Measurements from ENCODE around the gene TP63.

TP63 gene

DNA sequence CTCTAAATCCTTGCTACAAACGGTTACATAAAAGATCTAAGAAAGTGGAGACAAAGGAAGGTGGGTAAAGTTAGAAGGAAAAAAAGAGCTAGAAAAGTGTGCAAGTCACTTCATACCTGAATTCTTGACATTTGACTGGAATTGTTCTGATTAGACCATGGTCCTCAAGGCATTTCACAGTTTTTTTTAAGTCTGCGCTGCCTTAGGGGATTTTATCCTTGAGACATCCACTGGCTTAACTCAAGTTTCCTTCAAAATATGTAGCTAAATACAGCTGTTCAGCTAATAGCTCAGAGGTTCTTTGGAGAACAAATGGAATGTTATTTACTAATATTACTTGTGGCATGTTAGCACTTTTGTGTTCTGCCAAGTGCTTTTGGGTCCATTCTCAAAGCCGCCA lies 236.9 kb downstream of the TP63 start:
- Histone ChIP-seq H3K27me3 (replicated peaks in 2 of 5; ENCODE audit: control insufficient read depth in 4 of 5, insufficient read depth in 5 of 5, low read length in 4 of 5) (peaks cover 0 to 3% (median 0%) of the 10 kb centered on the region in 5 experiments), H3K36me3 (ENCODE audit: control insufficient read depth in 4 of 4, insufficient read depth in 4 of 4, low read length in 3 of 4) (no peaks in the 10 kb centered on the region), H3K4me1 (ENCODE audit: control extremely low read depth in 1 of 4, control insufficient read depth in 4 of 4, insufficient read depth in 4 of 4, low read length in 3 of 4) (no peaks in the 10 kb centered on the region), H3K9me3 (ENCODE audit: control extremely low read depth in 1 of 5, control insufficient read depth in 4 of 5, insufficient read depth in 2 of 5, low read depth in 1 of 5, low read length in 4 of 5) (no peaks in the 10 kb centered on the region), H3K4me3 (ENCODE audit: control insufficient read depth in 1 of 7, extremely low read depth in 1 of 7, insufficient read depth in 4 of 7, low read depth in 2 of 7, low read length in 6 of 7) (no peak overlapping the region), H3K27ac (ENCODE audit: insufficient read depth in 1 of 2, low read depth in 1 of 2, low read length in 2 of 2, poor library complexity in 1 of 2, severe bottlenecking in 2 of 2) (no peak overlapping the region)
- POLR2A ChIA-PET = interaction anchor here (0.6 kb wide), 1 partner anchor 62 kb away, joined by 7 read pairs; no protein-coding TSS in a partner anchor
- CTCF ChIA-PET = no interaction called here
- no peak for DNase-seq
- 92% methylated on average over 2 of the region's 3 CpGs for WGBS (ENCODE audit: insufficient coverage)

DNA sequence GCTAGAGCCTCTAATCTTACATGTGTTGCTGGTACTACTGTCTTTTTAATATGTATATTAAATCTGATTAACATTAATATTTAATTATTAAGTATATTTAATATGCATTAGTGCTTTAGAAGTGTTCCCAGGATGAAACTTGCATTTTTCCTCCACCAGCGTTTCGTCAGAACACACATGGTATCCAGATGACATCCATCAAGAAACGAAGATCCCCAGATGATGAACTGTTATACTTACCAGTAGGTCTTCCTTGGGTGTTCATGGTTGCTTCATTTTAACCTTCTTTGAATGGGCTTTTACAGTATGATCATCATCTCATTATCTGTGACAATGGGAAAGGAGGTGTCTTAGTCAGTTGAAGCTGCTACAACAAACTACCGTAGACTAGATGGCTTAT lies 238.0 kb downstream of the TP63 start:
- Histone ChIP-seq H3K4me1 (ENCODE audit: control extremely low read depth in 1 of 4, control insufficient read depth in 4 of 4, insufficient read depth in 4 of 4, low read length in 3 of 4) (no peaks in the 10 kb centered on the region), H3K9me3 (ENCODE audit: control extremely low read depth in 1 of 5, control insufficient read depth in 4 of 5, insufficient read depth in 2 of 5, low read depth in 1 of 5, low read length in 4 of 5) (no peaks in the 10 kb centered on the region), H3K4me3 (ENCODE audit: control insufficient read depth in 1 of 7, extremely low read depth in 1 of 7, insufficient read depth in 4 of 7, low read depth in 2 of 7, low read length in 6 of 7) (no peak overlapping the region), H3K27me3 (replicated peaks in 2 of 5; ENCODE audit: control insufficient read depth in 4 of 5, insufficient read depth in 5 of 5, low read length in 4 of 5) (peaks cover 0 to 3% (median 0%) of the 10 kb centered on the region in 5 experiments), H3K36me3 (ENCODE audit: control insufficient read depth in 4 of 4, insufficient read depth in 4 of 4, low read length in 3 of 4) (no peaks in the 10 kb centered on the region), H3K27ac (ENCODE audit: insufficient read depth in 1 of 2, low read depth in 1 of 2, low read length in 2 of 2, poor library complexity in 1 of 2, severe bottlenecking in 2 of 2) (no peak overlapping the region)
- 100% methylated on average over 1 of the region's 4 CpGs for WGBS (ENCODE audit: insufficient coverage)
- POLR2A ChIA-PET = no interaction called here
- CTCF ChIA-PET = no interaction called here
- no peak for DNase-seq

DNA sequence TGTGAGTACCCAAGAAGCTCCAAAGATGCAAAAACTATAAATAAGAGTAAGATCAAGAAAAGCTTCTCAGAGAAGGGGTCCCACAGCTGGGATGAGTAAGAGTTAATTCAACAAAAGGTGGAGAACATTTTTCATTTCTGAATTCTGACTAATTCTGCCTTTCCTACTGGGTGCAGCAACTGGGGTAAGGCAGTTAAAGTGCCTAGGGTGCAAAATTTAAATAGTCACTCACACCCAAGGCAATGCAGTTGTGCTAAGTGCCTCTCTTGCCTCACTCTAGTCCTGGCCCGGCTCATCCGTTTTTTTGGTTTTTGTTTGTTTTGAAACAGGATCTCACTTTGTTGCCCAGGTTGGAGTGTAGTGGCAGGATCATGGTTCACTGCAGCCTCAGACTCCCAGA lies 240.2 kb downstream of the TP63 start:
- CTCF ChIA-PET = no interaction called here
- Histone ChIP-seq H3K36me3 (ENCODE audit: control insufficient read depth in 4 of 4, insufficient read depth in 4 of 4, low read length in 3 of 4) (no peaks in the 10 kb centered on the region), H3K4me1 (ENCODE audit: control extremely low read depth in 1 of 4, control insufficient read depth in 4 of 4, insufficient read depth in 4 of 4, low read length in 3 of 4) (no peaks in the 10 kb centered on the region), H3K27me3 (replicated peaks in 2 of 5; ENCODE audit: control insufficient read depth in 4 of 5, insufficient read depth in 5 of 5, low read length in 4 of 5) (peaks cover 0 to 3% (median 0%) of the 10 kb centered on the region in 5 experiments), H3K4me3 (ENCODE audit: control insufficient read depth in 1 of 7, extremely low read depth in 1 of 7, insufficient read depth in 4 of 7, low read depth in 2 of 7, low read length in 6 of 7) (no peak overlapping the region), H3K27ac (ENCODE audit: insufficient read depth in 1 of 2, low read depth in 1 of 2, low read length in 2 of 2, poor library complexity in 1 of 2, severe bottlenecking in 2 of 2) (no peak overlapping the region), H3K9me3 (ENCODE audit: control extremely low read depth in 1 of 5, control insufficient read depth in 4 of 5, insufficient read depth in 2 of 5, low read depth in 1 of 5, low read length in 4 of 5) (no peaks in the 10 kb centered on the region)
- no CpG with 5 or more reads among the region's 2 CpGs for WGBS (ENCODE audit: insufficient coverage)
- no peak for DNase-seq
- POLR2A ChIA-PET = no interaction called here

DNA sequence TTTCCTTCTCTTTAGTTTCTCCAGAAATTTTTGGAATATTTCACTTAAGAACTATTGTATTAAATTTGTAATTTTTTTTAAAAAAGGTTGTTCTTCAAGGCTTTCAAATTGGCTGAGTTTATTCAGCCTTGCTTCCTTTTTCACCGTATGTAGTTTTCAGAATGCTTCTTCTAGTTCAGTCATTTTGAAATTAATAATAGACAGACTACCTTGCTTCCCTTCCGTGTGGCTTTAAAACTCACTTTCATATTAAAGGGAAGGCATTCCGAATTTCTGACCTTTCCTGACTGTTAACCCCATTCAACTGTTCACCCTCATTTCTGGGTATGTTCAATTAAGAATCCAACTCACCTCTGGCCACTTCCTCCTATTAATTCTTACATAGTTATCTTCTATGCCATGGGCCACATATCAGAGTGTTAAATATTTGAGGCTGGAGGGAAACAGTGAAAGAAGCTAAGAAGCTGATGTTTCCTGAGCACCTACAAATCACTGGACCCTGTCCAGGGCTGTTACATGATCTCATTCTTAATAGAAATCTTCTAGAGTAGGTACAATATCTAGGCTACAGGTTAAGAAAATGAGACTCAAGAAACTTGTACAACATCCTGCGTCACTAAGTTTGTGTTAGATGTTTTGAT lies 252.0 kb downstream of the TP63 start:
- no peak for DNase-seq
- CTCF ChIA-PET = no interaction called here
- POLR2A ChIA-PET = no interaction called here
- 81% methylated on average over 3 of the region's 4 CpGs for WGBS (ENCODE audit: insufficient coverage)
- Histone ChIP-seq H3K36me3 (ENCODE audit: control insufficient read depth in 4 of 4, insufficient read depth in 4 of 4, low read length in 3 of 4) (no peaks in the 10 kb centered on the region), H3K4me3 (ENCODE audit: control insufficient read depth in 1 of 7, extremely low read depth in 1 of 7, insufficient read depth in 4 of 7, low read depth in 2 of 7, low read length in 6 of 7) (no peak overlapping the region), H3K27ac (ENCODE audit: insufficient read depth in 1 of 2, low read depth in 1 of 2, low read length in 2 of 2, poor library complexity in 1 of 2, severe bottlenecking in 2 of 2) (no peak overlapping the region), H3K4me1 (ENCODE audit: control extremely low read depth in 1 of 4, control insufficient read depth in 4 of 4, insufficient read depth in 4 of 4, low read length in 3 of 4) (no peaks in the 10 kb centered on the region), H3K9me3 (ENCODE audit: control extremely low read depth in 1 of 5, control insufficient read depth in 4 of 5, insufficient read depth in 2 of 5, low read depth in 1 of 5, low read length in 4 of 5) (no peaks in the 10 kb centered on the region), H3K27me3 (replicated peaks in 2 of 5; ENCODE audit: control insufficient read depth in 4 of 5, insufficient read depth in 5 of 5, low read length in 4 of 5) (no peaks in the 10 kb centered on the region)

DNA sequence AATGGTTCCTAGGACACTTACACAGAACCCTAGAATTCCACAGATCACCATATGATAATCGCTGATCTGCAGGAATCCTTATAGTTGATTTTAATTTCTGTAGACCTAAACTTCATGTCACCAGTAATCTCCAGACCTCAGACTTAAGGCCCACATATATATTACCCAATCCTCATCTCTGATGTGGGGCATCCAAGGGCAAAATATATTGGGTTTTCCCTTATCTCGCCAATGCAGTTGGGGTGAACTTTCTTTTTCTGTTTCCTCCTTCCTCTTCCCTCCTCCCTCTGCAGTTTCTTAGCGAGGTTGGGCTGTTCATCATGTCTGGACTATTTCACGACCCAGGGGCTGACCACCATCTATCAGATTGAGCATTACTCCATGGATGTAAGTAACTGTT lies 259.3 kb downstream of the TP63 start:
- Histone ChIP-seq H3K27ac (ENCODE audit: insufficient read depth in 1 of 2, low read depth in 1 of 2, low read length in 2 of 2, poor library complexity in 1 of 2, severe bottlenecking in 2 of 2) (no peak overlapping the region), H3K36me3 (ENCODE audit: control insufficient read depth in 4 of 4, insufficient read depth in 4 of 4, low read length in 3 of 4) (no peaks in the 10 kb centered on the region), H3K4me1 (ENCODE audit: control extremely low read depth in 1 of 4, control insufficient read depth in 4 of 4, insufficient read depth in 4 of 4, low read length in 3 of 4) (peaks cover 0 to 11% (median 4%) of the 10 kb centered on the region in 4 experiments), H3K9me3 (ENCODE audit: control extremely low read depth in 1 of 5, control insufficient read depth in 4 of 5, insufficient read depth in 2 of 5, low read depth in 1 of 5, low read length in 4 of 5) (no peaks in the 10 kb centered on the region), H3K27me3 (replicated peaks in 2 of 5; ENCODE audit: control insufficient read depth in 4 of 5, insufficient read depth in 5 of 5, low read length in 4 of 5) (no peaks in the 10 kb centered on the region), H3K4me3 (ENCODE audit: control insufficient read depth in 1 of 7, extremely low read depth in 1 of 7, insufficient read depth in 4 of 7, low read depth in 2 of 7, low read length in 6 of 7) (no peak overlapping the region)
- CTCF ChIA-PET = no interaction called here
- peak; percentile 43 to 79 (median 68) for DNase-seq
- 13% methylated on average over 3 of the region's 4 CpGs for WGBS (ENCODE audit: insufficient coverage)
- POLR2A ChIA-PET = interaction anchor here (0.6 kb wide), 1 partner anchor 53 kb away, joined by 4 read pairs; no protein-coding TSS in a partner anchor

DNA sequence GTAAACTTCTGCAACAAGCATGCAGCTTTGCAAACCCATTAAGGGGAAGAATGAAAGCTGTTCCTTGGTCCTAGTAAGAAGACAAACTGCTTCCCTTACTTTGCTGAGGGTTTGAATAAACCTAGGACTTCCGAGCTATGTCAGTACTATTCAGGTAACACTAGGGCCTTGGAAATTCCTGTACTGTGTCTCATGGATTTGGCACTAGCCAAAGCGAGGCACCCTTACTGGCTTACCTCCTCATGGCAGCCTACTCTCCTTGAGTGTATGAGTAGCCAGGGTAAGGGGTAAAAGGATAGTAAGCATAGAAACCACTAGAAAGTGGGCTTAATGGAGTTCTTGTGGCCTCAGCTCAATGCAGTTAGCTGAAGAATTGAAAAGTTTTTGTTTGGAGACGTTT lies 265.3 kb downstream of the TP63 start:
- Histone ChIP-seq H3K36me3 (ENCODE audit: control insufficient read depth in 4 of 4, insufficient read depth in 4 of 4, low read length in 3 of 4) (no peaks in the 10 kb centered on the region), H3K27me3 (replicated peaks in 2 of 5; ENCODE audit: control insufficient read depth in 4 of 5, insufficient read depth in 5 of 5, low read length in 4 of 5) (no peaks in the 10 kb centered on the region), H3K4me3 (ENCODE audit: control insufficient read depth in 1 of 7, extremely low read depth in 1 of 7, insufficient read depth in 4 of 7, low read depth in 2 of 7, low read length in 6 of 7) (no peak overlapping the region), H3K4me1 (ENCODE audit: control extremely low read depth in 1 of 4, control insufficient read depth in 4 of 4, insufficient read depth in 4 of 4, low read length in 3 of 4) (no peaks in the 10 kb centered on the region), H3K27ac (ENCODE audit: insufficient read depth in 1 of 2, low read depth in 1 of 2, low read length in 2 of 2, poor library complexity in 1 of 2, severe bottlenecking in 2 of 2) (no peak overlapping the region), H3K9me3 (ENCODE audit: control extremely low read depth in 1 of 5, control insufficient read depth in 4 of 5, insufficient read depth in 2 of 5, low read depth in 1 of 5, low read length in 4 of 5) (no peaks in the 10 kb centered on the region)
- ChIA-PET CTCF (interaction anchor here (0.6 kb wide), 1 partner anchor 384 kb away, joined by 4 read pairs; no protein-coding TSS in a partner anchor), POLR2A (no interaction called here)
- WGBS (ENCODE audit: insufficient coverage) = 92% methylated on average over 1 of the region's 3 CpGs
- no peak for DNase-seq

DNA sequence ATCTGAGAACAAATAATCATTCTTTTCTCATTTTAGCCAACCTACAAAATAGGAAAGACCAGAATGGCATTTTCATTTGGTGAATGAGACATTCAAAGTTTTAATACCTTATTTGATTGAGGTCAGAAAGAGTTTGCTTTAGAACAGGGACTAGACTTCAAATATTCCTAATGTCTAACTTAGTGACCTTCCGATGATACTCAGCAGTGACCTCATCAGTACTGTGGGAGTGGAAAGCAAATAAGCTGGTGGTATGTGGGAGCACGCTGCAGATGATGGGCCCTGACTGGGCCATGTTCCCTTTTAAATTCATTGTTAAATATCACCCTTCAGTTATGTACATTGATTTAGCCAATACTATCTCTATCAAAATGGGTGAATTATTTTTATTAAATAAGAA lies 266.2 kb downstream of the TP63 start:
- Histone ChIP-seq H3K27me3 (replicated peaks in 2 of 5; ENCODE audit: control insufficient read depth in 4 of 5, insufficient read depth in 5 of 5, low read length in 4 of 5) (no peaks in the 10 kb centered on the region), H3K9me3 (ENCODE audit: control extremely low read depth in 1 of 5, control insufficient read depth in 4 of 5, insufficient read depth in 2 of 5, low read depth in 1 of 5, low read length in 4 of 5) (no peaks in the 10 kb centered on the region), H3K27ac (ENCODE audit: insufficient read depth in 1 of 2, low read depth in 1 of 2, low read length in 2 of 2, poor library complexity in 1 of 2, severe bottlenecking in 2 of 2) (no peak overlapping the region), H3K36me3 (ENCODE audit: control insufficient read depth in 4 of 4, insufficient read depth in 4 of 4, low read length in 3 of 4) (no peaks in the 10 kb centered on the region), H3K4me3 (ENCODE audit: control insufficient read depth in 1 of 7, extremely low read depth in 1 of 7, insufficient read depth in 4 of 7, low read depth in 2 of 7, low read length in 6 of 7) (no peak overlapping the region), H3K4me1 (ENCODE audit: control extremely low read depth in 1 of 4, control insufficient read depth in 4 of 4, insufficient read depth in 4 of 4, low read length in 3 of 4) (no peaks in the 10 kb centered on the region)
- no CpG with 5 or more reads among the region's 2 CpGs for WGBS (ENCODE audit: insufficient coverage)
- DNase-seq = no peak
- ChIA-PET POLR2A (no interaction called here), CTCF (no interaction called here)
